IMR-90 (cell line): Measurements from ENCODE around the gene GPX3. TPM values are rescaled to one million over a fixed set of nuclear protein-coding genes. Genes with fewer than 3 reads are reported as not detected.

Source experiments
- ATAC-seq: fragments of 200-7000 bp; cut with Tn5 transposase; 2 replicates; pipeline ENCODE4 v1.9.1; 2020; ENCODE audit warnings: low read depth, mild to moderate bottlenecking, moderate library complexity
- BruUV-seq: library from RNA; stranded (reverse); fragments of 400-500 nt; replicated peaks from 2 replicates; lab custom pipeline; 2021; lab: Mats Ljungman, UMichigan
- CTCF ChIA-PET: fragments of 300-600 bp; formaldehyde crosslinking; extraction: SDS; loops from one replicate; lab custom pipeline; 2021; ENCODE audit warnings: antibody characterized with exemption; lab: Yijun Ruan, JAX
- POLR2A ChIA-PET: fragments of 300-600 bp; sonication (Branson Sonifier 250); formaldehyde crosslinking; loops from one replicate; lab custom pipeline; 2022; ENCODE audit warnings: antibody characterized with exemption; ENCODE audit not compliant: unreplicated experiment; lab: Charles Lee
- DNase-seq: peaks from one replicate; pipeline ENCODE4 v3.0.0; 2013
- H2AFZ ChIP-seq: replicated peaks from 2 replicates; pipeline ENCODE3; 2013; ENCODE audit warnings: low read length, mild to moderate bottlenecking; ENCODE audit not compliant: poor library complexity
- H2AK5ac ChIP-seq: 2 replicates; pipeline ENCODE4 v1.6.1; 2013; ENCODE audit warnings: low read depth, low read length, inconsistent platforms
- H2AK9ac ChIP-seq: replicated peaks from 2 replicates; pipeline ENCODE3; 2013; ENCODE audit warnings: mild to moderate bottlenecking, low read depth, low read length, moderate library complexity; ENCODE audit not compliant: poor library complexity
- H2BK120ac ChIP-seq: 2 replicates; pipeline ENCODE4 v1.6.1; 2013; ENCODE audit warnings: low read depth, low read length, inconsistent platforms
- H2BK15ac ChIP-seq: 3 replicates; pipeline ENCODE4 v1.6.1; 2013; ENCODE audit warnings: low read depth, low read length, inconsistent platforms
- H2BK20ac ChIP-seq: 2 replicates; pipeline ENCODE4 v1.6.1; 2013; ENCODE audit warnings: low read depth, mild to moderate bottlenecking, inconsistent platforms, low read length, moderate library complexity
- H2BK5ac ChIP-seq: 2 replicates; pipeline ENCODE4 v1.6.1; 2013; ENCODE audit warnings: mild to moderate bottlenecking, low read depth, low read length, inconsistent platforms; ENCODE audit not compliant: poor library complexity, severe bottlenecking
- H3K14ac ChIP-seq: replicated peaks from 2 replicates; pipeline ENCODE4 v1.6.1; 2013; ENCODE audit warnings: low read depth, low read length, inconsistent platforms
- H3K18ac ChIP-seq: 2 replicates; pipeline ENCODE4 v1.6.1; 2013; ENCODE audit warnings: low read depth, low read length, control low read depth
- H3K23ac ChIP-seq: 2 replicates; pipeline ENCODE4 v1.6.1; 2013; ENCODE audit warnings: low read depth, low read length, inconsistent platforms
- H3K27ac ChIP-seq: 2 replicates; pipeline ENCODE4 v1.5.1; 2013; ENCODE audit warnings: mild to moderate bottlenecking, control low read depth, low read length; ENCODE audit not compliant: insufficient read depth
- H3K27me3 ChIP-seq: 2 replicates; pipeline ENCODE4 v1.6.1; 2013; ENCODE audit warnings: low read length; ENCODE audit not compliant: control insufficient read depth, insufficient read depth
- H3K36me3 ChIP-seq: 2 replicates; pipeline ENCODE4 v1.6.1; 2013; ENCODE audit warnings: low read length, mixed read lengths; ENCODE audit not compliant: control insufficient read depth, insufficient read depth
- H3K4ac ChIP-seq: 2 replicates; pipeline ENCODE4 v1.6.1; 2013; ENCODE audit warnings: low read depth, low read length, inconsistent platforms
- H3K4me1 ChIP-seq: 2 replicates; pipeline ENCODE4 v1.6.1; 2013; ENCODE audit warnings: low read length, mixed read lengths; ENCODE audit not compliant: control insufficient read depth, insufficient read depth
- H3K4me2 ChIP-seq: 2 replicates; pipeline ENCODE4 v1.6.1; 2013; ENCODE audit warnings: low read depth, mild to moderate bottlenecking, control low read depth, low read length, moderate library complexity
- H3K4me3 ChIP-seq: 2 replicates; pipeline ENCODE4 v1.5.1; 2013; ENCODE audit warnings: low read depth, mild to moderate bottlenecking, control low read depth, low read length, moderate library complexity; ENCODE audit not compliant: insufficient read depth
- H3K56ac ChIP-seq: 2 replicates; pipeline ENCODE4 v1.6.1; 2013; ENCODE audit warnings: low read length, inconsistent platforms; ENCODE audit not compliant: insufficient read depth; ENCODE audit errors: extremely low read depth
- H3K79me1 ChIP-seq, 2 experiments: 2 replicates each; pipeline ENCODE4 v1.6.1; 2013; ENCODE audit warnings: low read length in 2 of 2, inconsistent platforms in 1 of 2, low read depth in 1 of 2
- H3K9ac ChIP-seq: 2 replicates; pipeline ENCODE4 v1.6.1; 2013; ENCODE audit warnings: low read depth, low read length, control low read depth
- H3K9me1 ChIP-seq: 2 replicates; pipeline ENCODE4 v1.6.1; 2013; ENCODE audit warnings: low read length, inconsistent platforms; ENCODE audit not compliant: insufficient read depth
- H3K9me3 ChIP-seq: 2 replicates; pipeline ENCODE4 v1.6.1; 2013; ENCODE audit warnings: low read length; ENCODE audit not compliant: control insufficient read depth, insufficient read depth
- H4K20me1 ChIP-seq: 2 replicates; pipeline ENCODE4 v1.6.1; 2013; ENCODE audit warnings: low read length, inconsistent platforms; ENCODE audit not compliant: insufficient read depth
- H4K5ac ChIP-seq: 2 replicates; pipeline ENCODE4 v1.6.1; 2013; ENCODE audit warnings: mild to moderate bottlenecking, low read depth, low read length, control low read depth
- H4K8ac ChIP-seq, 2 experiments: 2 replicates each; pipeline ENCODE4 v1.6.1; 2013; ENCODE audit warnings: low read depth in 2 of 2, low read length in 2 of 2, control low read depth in 1 of 2, inconsistent platforms in 1 of 2
- H4K91ac ChIP-seq: 2 replicates; pipeline ENCODE4 v1.6.1; 2013; ENCODE audit warnings: low read depth, low read length, inconsistent platforms; ENCODE audit not compliant: insufficient read depth
- CEBPB ChIP-seq: IDR thresholded peaks from 2 replicates; pipeline ENCODE4 v1.6.1; 2012; ENCODE audit warnings: low read depth, low read length, improper control_type of control experiment
- CHD1 ChIP-seq: IDR thresholded peaks from 2 replicates; pipeline ENCODE4 v1.6.1; 2012; ENCODE audit warnings: low read depth, low read length, improper control_type of control experiment
- CTCF ChIP-seq: conservative IDR thresholded peaks from 2 replicates; pipeline ENCODE4 v1.5.1; 2012; ENCODE audit warnings: mild to moderate bottlenecking, low read depth, low read length, improper control_type of control experiment
- ELK1 ChIP-seq: fragments of 150-350 bp; IDR thresholded peaks from 2 replicates; pipeline ENCODE4 v1.6.1; 2016; ENCODE audit warnings: low read depth, mild to moderate bottlenecking, low read length, moderate library complexity, borderline replicate concordance
- FOS ChIP-seq: fragments of 150-350 bp; IDR thresholded peaks from 2 replicates; pipeline ENCODE4 v1.6.1; 2016; ENCODE audit warnings: low read depth, low read length
- NFE2L2 ChIP-seq: fragments of 150-350 bp; IDR thresholded peaks from 2 replicates; pipeline ENCODE4 v1.6.1; 2016; ENCODE audit warnings: low read depth, mild to moderate bottlenecking, low read length
- RAD21 ChIP-seq: IDR thresholded peaks from 2 replicates; pipeline ENCODE4 v1.6.1; 2012; ENCODE audit warnings: low read length, improper control_type of control experiment
- USF2 ChIP-seq: fragments of 150-350 bp; IDR thresholded peaks from 2 replicates; pipeline ENCODE4 v1.6.1; 2017; ENCODE audit warnings: mild to moderate bottlenecking, antibody characterized with exemption, low read length, low read depth
- WGBS, 2 experiments: methylation state at CpG; one replicate each; pipeline versions ENCODE4 v1.1.5 to v1.1.7; 2013; ENCODE audit warnings: missing lambda C conversion rate in 2 of 2; ENCODE audit not compliant: insufficient read length in 1 of 2; ENCODE audit errors: extremely low coverage in 2 of 2; 5-methylcytosine and 5-hydroxymethylcytosine counted together
- dilution Hi-C: fragments of 300-500 bp; cut with HindIII; formaldehyde crosslinking; loops from one replicate; pipeline ENCODE4 v1.14.3; 2018; ENCODE audit warnings: low sequenced_read_pairs; ENCODE audit not compliant: unreplicated experiment
- in situ Hi-C: fragments of 300-500 bp; cut with MboI; formaldehyde crosslinking; loops from 3 replicates; pipeline ENCODE4 v1.14.3; 2019; ENCODE audit warnings: low sequenced_read_pairs, inconsistent platforms, mixed read lengths
- intact Hi-C: fragments of 100-400 bp; cut with micrococcal nuclease; formaldehyde crosslinking; loops from 2 replicates; pipeline ENCODE4 v1.10.0; 2022
- polyA plus RNA-seq, 3 experiments: library from polyadenylated mRNA; depleted of rRNA; stranded (reverse); fragments of >200 nt; gene quantifications; 2 replicates each; pipeline ENCODE4 v1.2.3, GENCODE V29; 2012; ENCODE audit warnings: low replicate concordance in 1 of 3
- total RNA-seq: library from RNA; depleted of rRNA; stranded (reverse); fragments of >200 nt; gene quantifications from 2 replicates; pipeline ENCODE4 v1.2.3, GENCODE V29; 2012

GPX3 gene
- total and polyA plus RNA-seq, 2 of the 4 experiments (the other 2 are of a cell fraction): 0.36 to 1.0 TPM

- no peak overlapping the region for H3K4me3 ChIP-seq
- H3K56ac ChIP-seq: no peak overlapping the region
- no peak overlapping the region for H2BK15ac ChIP-seq
- H3K4me1 ChIP-seq: peaks cover 4% of the 10 kb centered on the region; the same call in 1 of the 2 replicates
- H4K20me1 ChIP-seq: no peaks in the 10 kb centered on the region; the same call in 1 of the 2 replicates
- H2AK9ac ChIP-seq: no peak overlapping the region
- in situ Hi-C loops: no loop called here
- dilution Hi-C loops: no loop called here
- WGBS, 2 experiments: 94% methylated on average over 3 of the region's 8 CpGs; no CpG with 5 or more reads in 1 of the 2 experiments
- ChIA-PET CTCF (no interaction called here), POLR2A (no interaction called here)
- no TSS peak for BruUV-seq
- H3K18ac ChIP-seq: no peak overlapping the region
- H3K9ac ChIP-seq: no peak overlapping the region
- no peak overlapping the region for H4K8ac ChIP-seq
- peaks cover 3% of the 10 kb centered on the region in 2 experiments; a peak in 1 of 4 replicates for H3K79me1 ChIP-seq
- H3K9me3 ChIP-seq: no peaks in the 10 kb centered on the region
- no peak overlapping the region for H3K23ac ChIP-seq
- peaks cover 22% of the 10 kb centered on the region for H3K9me1 ChIP-seq
- no peak for TF ChIP-seq RAD21
- no peak for TF ChIP-seq USF2
- no peak for TF ChIP-seq NFE2L2
- TF ChIP-seq ELK1: no peak
- no peak for TF ChIP-seq CTCF
- TF ChIP-seq CEBPB: no peak
- TF ChIP-seq CHD1: no peak
- TF ChIP-seq FOS: no peak
- no peaks in the 10 kb centered on the region for H3K27me3 ChIP-seq
- H2AFZ ChIP-seq: no peak overlapping the region
- H3K36me3 ChIP-seq: peaks cover 48% of the 10 kb centered on the region
- no peak overlapping the region for H2BK5ac ChIP-seq
- intact Hi-C loops: no loop called here
- H3K4me2 ChIP-seq: no peak overlapping the region
- ATAC-seq: no peak
- H2AK5ac ChIP-seq: no peak overlapping the region
- no peak overlapping the region for H2BK20ac ChIP-seq
- DNase-seq: no peak
- H4K5ac ChIP-seq: no peak overlapping the region
- H3K14ac ChIP-seq: no peak overlapping the region
- no peak overlapping the region for H4K91ac ChIP-seq
- no peak overlapping the region for H3K4ac ChIP-seq
- H3K27ac ChIP-seq: no peak overlapping the region
- H2BK120ac ChIP-seq: no peak overlapping the region
Observed at GRCh38 chr5:151028717-151029116, 8.3 kb downstream of the GPX3 start.
